ENCODE measurements around the gene METAP2. TPM values are rescaled to one million over a fixed set of nuclear protein-coding genes. Genes with fewer than 3 reads are reported as not detected.

METAP2 gene
- total and polyA plus RNA-seq, 11 donors, result 50.9 to 69.8 (median 55.8) TPM

- peaks cover 0 to 10% (median 2%) of the 10 kb centered on the region in 12 donors for H3K9me3 ChIP-seq
- H3K36me3 ChIP-seq, result no peaks in the 10 kb centered on the region
- ATAC-seq, result no peak
- WGBS, 4 donors, result 85 to 92% (median 88%) methylated on average over 4 of the region's 4 CpGs
- H3K4me3 ChIP-seq, result no peak overlapping the region
- peaks cover 0 to 50% (median 3%) of the 10 kb centered on the region in 9 donors for H3K27me3 ChIP-seq
- intact Hi-C loops (cut with DNase I), result no loop called here
- peaks cover 0 to 15% (median 5%) of the 10 kb centered on the region in 12 donors for H3K4me1 ChIP-seq
- TF ChIP-seq, protein P1, sequence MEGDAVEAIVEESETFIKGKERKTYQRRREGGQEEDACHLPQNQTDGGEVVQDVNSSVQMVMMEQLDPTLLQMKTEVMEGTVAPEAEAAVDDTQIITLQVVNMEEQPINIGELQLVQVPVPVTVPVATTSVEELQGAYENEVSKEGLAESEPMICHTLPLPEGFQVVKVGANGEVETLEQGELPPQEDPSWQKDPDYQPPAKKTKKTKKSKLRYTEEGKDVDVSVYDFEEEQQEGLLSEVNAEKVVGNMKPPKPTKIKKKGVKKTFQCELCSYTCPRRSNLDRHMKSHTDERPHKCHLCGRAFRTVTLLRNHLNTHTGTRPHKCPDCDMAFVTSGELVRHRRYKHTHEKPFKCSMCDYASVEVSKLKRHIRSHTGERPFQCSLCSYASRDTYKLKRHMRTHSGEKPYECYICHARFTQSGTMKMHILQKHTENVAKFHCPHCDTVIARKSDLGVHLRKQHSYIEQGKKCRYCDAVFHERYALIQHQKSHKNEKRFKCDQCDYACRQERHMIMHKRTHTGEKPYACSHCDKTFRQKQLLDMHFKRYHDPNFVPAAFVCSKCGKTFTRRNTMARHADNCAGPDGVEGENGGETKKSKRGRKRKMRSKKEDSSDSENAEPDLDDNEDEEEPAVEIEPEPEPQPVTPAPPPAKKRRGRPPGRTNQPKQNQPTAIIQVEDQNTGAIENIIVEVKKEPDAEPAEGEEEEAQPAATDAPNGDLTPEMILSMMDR (IDR thresholded peaks at IDR 0.05), result no peak
- no peak for TF ChIP-seq POLR2A (IDR thresholded peaks at IDR 0.05)
- H3K27ac ChIP-seq, result no peak overlapping the region
- DNase-seq, result no peak
Measured at GRCh38 chr12:95545303-95545702, 71.4 kb downstream of the METAP2 start.

GRCh38 chr12:95545731-95546490 is 72.0 kb downstream of the METAP2 start:
- no peak for TF ChIP-seq POLR2A (IDR thresholded peaks at IDR 0.05)
- TF ChIP-seq, protein P1 (IDR thresholded peaks at IDR 0.05), result no peak
- WGBS, 4 donors, result 69 to 80% (median 75%) methylated on average over 8 of the region's 8 CpGs
- Histone ChIP-seq H3K36me3 (no peaks in the 10 kb centered on the region), H3K27ac (no peak overlapping the region), H3K4me1 (peaks cover 0 to 15% (median 5%) of the 10 kb centered on the region in 12 donors), H3K4me3 (no peak overlapping the region), H3K9me3 (peaks cover 0 to 10% (median 2%) of the 10 kb centered on the region in 12 donors), H3K27me3 (peaks cover 0 to 56% (median 3%) of the 10 kb centered on the region in 9 donors)
- no peak for DNase-seq
- intact Hi-C loops (cut with DNase I), result no loop called here
- no peak for ATAC-seq

DNA sequence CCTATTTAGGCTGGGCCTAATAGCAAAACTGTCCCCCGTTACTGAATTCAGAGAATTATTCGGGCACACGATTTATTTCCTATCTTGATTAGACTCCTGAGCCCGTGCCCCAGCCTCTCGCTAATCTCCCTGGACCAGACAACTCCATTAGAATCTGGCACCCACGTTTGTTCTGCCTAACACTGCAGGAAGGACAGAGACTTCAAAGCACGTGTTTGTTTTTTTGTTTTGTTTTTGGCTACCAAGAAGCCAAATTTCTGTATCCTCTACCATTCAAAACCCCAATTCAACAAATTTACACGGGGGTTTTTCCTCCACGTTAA is 72.5 kb downstream of the METAP2 start:
- no peak overlapping the region for H3K27ac ChIP-seq
- H3K36me3 ChIP-seq, result no peaks in the 10 kb centered on the region
- H3K4me3 ChIP-seq, result no peak overlapping the region
- intact Hi-C loops (cut with DNase I), result no loop called here
- DNase-seq, result no peak
- TF ChIP-seq, protein P1 (IDR thresholded peaks at IDR 0.05), result no peak
- no peak for TF ChIP-seq POLR2A (IDR thresholded peaks at IDR 0.05)
- peaks cover 0 to 15% (median 5%) of the 10 kb centered on the region in 12 donors for H3K4me1 ChIP-seq
- peaks cover 0 to 60% (median 3%) of the 10 kb centered on the region in 9 donors for H3K27me3 ChIP-seq
- no peak for ATAC-seq
- WGBS, 4 donors, result 53 to 67% (median 63%) methylated on average over 9 of the region's 9 CpGs
- peaks cover 0 to 10% (median 2%) of the 10 kb centered on the region in 12 donors for H3K9me3 ChIP-seq

GRCh38 chr12:95547522-95548055 is 73.6 kb downstream of the METAP2 start:
- Histone ChIP-seq H3K4me1 (peaks cover 0 to 15% (median 5%) of the 10 kb centered on the region in 12 donors), H3K9me3 (peaks cover 0 to 10% (median 2%) of the 10 kb centered on the region in 12 donors), H3K36me3 (no peaks in the 10 kb centered on the region), H3K27ac (peak overlapping the region in 3 of 12 donors; percentile 33 to 85 (median 49)), H3K27me3 (peaks cover 0 to 60% (median 3%) of the 10 kb centered on the region in 9 donors), H3K4me3 (peak overlapping the region in 11 of 12 donors; percentile 63 to 96 (median 74))
- ATAC-seq, result no peak
- no peak for DNase-seq
- intact Hi-C loops (cut with DNase I), result no loop called here
- WGBS, 4 donors, result 28 to 49% (median 40%) methylated on average over 9 of the region's 9 CpGs
- TF ChIP-seq, protein P1 (IDR thresholded peaks at IDR 0.05), result no peak
- TF ChIP-seq POLR2A (IDR thresholded peaks at IDR 0.05), result no peak
